Activated CD8-positive, alpha-beta memory T cell treated with anti-CD3 and anti-CD28 coated beads, Interleukin-2, amount 50 U/mL, for 24 hours (primary cell): Measurements from ENCODE around the gene SHISA7.

ENCODE experiments used
- DNase-seq: peaks from one replicate; pipeline ENCODE4 v3.0.0-alpha.2; 2020; ENCODE audit errors: extremely low read depth

SHISA7 gene

DNA sequence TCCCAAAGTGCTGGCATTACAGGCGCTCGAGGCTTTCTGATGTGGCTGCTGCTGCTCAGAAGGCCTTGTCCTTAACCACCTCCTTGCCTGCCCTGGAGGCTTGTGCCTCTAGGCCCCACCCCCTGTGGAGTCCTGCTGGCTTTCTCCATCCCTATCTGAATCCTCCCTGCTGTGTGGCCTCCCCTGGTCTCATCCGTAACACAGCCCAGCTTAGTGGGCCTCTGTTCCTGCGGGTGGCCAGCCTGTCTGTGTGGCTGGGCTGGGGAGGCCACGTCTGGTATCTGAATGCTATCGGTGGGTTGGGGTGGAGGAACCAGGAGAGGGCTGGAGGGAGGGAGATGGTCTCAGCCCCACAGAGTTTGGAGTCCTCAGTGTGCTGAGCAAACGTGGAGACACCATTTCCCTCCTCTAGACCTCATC, 52.6 kb downstream of the SHISA7 start:
- no peak for DNase-seq

GRCh38 chr19:55389386-55390317, 53.4 kb downstream of the SHISA7 start:
- no peak for DNase-seq

- no peak for DNase-seq
Observed at GRCh38 chr19:55387736-55388497, 55.2 kb downstream of the SHISA7 start.

DNA sequence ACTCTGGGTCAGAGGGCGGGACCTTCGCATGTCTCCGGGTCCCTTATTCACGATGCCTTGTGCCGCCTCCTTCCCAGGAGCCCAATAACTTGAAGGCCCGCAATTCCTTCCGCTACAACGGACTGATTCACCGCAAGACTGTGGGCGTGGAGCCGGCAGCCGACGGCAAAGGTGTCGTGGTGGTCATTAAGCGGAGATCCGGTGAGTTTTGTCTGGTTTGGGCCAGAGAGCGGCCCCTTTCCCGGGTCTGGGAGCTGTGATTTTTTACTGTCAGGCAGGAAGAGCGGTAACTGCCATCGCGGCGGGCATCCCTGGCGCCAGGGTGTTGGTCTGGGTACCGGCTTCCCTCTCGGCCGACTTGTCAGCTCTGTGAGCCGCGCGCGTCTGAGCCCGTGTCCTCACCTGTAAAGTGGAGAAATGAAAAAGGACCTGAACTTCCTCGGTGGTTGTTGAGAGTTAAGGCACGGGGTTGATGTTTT, 56.6 kb downstream of the SHISA7 start:
- no peak for DNase-seq

DNA sequence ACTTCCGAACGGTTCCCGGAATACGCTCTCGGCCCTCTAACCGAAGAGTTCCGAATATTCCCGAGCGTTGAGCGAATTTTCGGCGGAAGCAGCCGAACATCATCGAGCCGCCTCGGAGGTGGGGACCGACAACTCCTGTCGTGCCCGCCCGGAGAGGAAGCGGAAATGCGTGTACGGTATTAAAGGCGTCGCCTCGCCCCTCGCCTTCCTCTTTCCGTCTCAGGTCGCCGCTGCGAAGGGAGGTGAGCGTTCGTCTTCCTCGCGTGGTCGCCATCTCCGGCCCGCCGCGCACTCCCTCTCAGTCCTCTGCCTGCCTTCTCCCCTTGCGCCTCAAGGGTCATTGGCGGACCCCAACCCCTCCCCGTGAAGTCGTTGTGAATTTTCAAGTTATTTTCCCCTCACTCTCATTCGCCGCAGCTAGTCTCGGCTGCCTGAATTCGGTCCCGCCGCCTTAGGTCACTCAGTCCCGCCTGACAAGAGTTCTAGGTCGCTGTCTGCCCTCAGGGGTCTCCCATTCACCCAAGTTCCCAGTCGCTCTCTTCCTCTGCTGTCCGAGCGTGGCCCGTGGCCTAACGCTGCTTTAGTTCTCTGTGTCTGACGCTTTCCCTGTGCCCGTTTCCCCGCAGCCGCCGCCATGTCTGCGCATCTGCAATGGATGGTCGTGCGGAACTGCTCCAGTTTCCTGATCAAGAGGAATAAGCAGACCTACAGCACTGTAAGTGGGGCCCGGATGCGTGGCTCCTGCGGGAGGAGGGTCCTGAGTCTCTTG, 57.2 kb downstream of the SHISA7 start, which contains the start of gene RPL28:
TSS of gene RPL28 (plus strand) at position 209 of the 769 bp plus-strand sequence. CDS start at position 635, 426 bp downstream.
- DNase-seq, result peak; percentile 96

- peak; percentile 89 for DNase-seq
Observed at GRCh38 chr19:55384920-55385723, 58.0 kb downstream of the SHISA7 start.

DNA sequence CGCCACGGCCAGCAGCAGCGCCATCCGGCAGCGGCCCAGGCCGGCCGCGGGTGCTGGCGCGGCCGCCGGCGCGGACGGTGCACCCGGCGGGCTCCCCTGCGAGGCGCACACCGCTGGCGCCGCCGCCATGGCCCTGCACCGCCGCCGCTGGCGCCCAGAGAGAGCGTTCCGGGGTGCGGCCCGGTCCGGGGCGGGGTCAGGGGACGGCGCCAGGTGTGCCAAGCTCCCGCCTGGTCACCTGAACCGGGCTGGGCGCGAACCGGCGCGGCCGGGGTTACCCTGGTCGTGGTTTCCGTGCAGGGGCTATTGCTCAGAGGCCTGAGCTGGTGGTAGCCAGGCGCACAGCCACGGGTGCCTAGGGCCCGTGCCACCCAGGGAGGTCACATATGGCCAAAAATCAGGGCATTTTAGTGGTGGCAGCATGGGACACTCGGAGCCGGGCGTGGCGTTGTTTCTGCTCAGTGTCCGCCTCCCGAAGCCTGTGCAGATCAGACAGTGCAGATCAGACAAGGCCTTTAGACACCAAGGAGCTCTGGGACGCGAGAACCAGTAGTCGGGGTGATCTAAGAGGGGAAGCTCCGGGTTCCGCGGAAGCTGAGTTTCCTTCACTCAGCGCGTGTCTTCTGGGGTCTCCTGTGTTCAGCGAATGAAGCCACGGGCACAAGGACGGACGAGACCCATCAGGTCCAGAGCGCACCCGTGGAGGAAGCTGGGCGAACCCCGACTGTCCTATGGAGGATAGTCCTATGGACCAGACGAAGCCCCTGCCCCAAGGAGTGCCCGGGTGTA, 58.8 kb downstream of the SHISA7 start, which contains the start of gene TMEM238:
TSS of gene TMEM238 (minus strand) at position 162 of the 789 bp plus-strand sequence. CDS start at position 129, 33 bp downstream.
- DNase-seq, result no peak

DNA sequence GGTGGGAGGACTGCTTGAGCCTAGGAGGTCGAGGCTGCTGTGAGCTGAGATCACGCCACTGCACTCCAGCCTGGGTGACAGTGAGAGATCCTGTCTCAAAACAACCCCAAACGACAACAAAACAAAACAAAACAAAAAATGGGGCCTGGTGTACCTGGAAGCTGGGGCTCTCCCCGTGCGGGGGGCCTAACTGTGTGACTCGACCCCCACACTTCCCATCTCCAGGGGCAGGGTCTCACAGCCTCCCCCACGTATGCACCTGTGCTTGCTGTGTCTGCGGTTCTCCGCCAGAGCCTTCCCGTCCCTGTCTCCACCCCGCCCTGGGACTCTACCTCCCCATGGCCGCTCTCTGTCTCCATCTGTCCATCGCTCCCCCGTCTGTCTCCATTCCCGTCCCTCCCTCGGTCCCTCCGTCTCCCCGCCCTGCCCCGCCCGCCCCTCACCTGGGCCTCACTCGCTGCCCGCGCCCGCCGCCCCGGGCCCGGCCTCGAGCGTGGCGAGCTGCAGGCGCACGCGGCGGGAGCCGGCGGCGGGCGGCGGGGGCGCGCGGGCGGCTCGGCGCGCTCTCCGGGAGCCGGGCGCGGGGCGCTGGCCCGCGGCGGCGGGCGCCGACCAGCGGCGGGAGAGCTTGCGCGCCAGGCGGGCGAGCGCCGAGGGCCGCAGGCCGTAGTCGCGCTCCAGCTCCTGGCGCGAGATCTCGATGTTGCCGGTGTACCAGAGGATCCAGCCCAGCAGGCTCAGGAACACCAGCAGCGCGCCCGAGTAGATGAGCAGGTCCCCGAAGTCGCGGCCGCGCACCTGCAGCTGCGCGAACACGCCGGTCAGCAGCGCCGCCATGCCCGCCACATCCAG, 59.6 kb downstream of the SHISA7 start:
- no peak for DNase-seq

GRCh38 chr19:55382522-55383054, 60.5 kb downstream of the SHISA7 start:
- no peak for DNase-seq

DNA sequence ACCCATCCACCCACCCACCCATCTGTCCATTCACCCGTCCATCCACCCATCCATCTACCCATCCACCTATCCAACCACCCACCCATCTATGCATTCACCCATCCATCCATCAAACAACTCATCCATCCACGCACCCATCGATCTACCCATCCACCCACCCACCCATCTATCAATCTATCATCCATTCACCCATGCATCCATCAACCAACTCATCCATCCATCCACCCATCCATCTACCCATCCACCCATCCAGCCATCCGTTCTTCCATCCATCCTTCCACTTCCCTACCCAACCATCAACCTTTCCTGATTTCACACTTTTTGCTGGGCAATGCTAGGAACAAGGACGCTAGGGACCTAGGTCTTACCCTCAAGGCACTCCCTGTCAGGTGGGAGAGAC, 61.1 kb downstream of the SHISA7 start:
- no peak for DNase-seq

GRCh38 chr19:55379174-55379573, 63.9 kb downstream of the SHISA7 start:
- DNase-seq, result no peak
